ENCODE data around the gene IGFALS.

- TF ChIP-seq CTCF (IDR thresholded peaks at IDR 0.05) = no peak
- no peak for TF ChIP-seq POLR2A (IDR thresholded peaks at IDR 0.05)
These were observed 19.2 kb upstream of the IGFALS start for GRCh38 chr16:1812732-1813163.

All from lower leg skin (tissue), 3 donors.